Transverse colon (tissue), 4 donors: ENCODE results near the gene CLEC20A. TPM values are rescaled to one million over a fixed set of nuclear protein-coding genes. Genes with fewer than 3 reads are reported as not detected.

Source experiments
- DNase-seq: peaks from one replicate; pipeline ENCODE4 v3.0.0-alpha.2; 2019
- H3K27ac ChIP-seq, 4 donors: fragments of 200-600 bp; sonication (generic); 2 replicates each; pipeline ENCODE4 v1.5.1; 2016 to 2018; ENCODE audit warnings: inconsistent platforms in 4 of 4
- H3K27me3 ChIP-seq: fragments of 200-600 bp; sonication (generic); 2 replicates; pipeline ENCODE4 v1.5.1; 2017; ENCODE audit warnings: inconsistent platforms
- H3K36me3 ChIP-seq, 4 donors: fragments of 200-600 bp; sonication (generic); 2 replicates each; pipeline ENCODE4 v1.5.1; 2017 to 2019; ENCODE audit warnings: inconsistent platforms in 4 of 4
- H3K4me1 ChIP-seq, 4 donors: fragments of 200-600 bp; sonication (generic); 2 replicates each; pipeline ENCODE4 v1.5.1; 2017 to 2020; ENCODE audit warnings: inconsistent platforms in 4 of 4
- H3K4me3 ChIP-seq, 4 donors: fragments of 200-600 bp; sonication (generic); 1 replicate in 1 of 4; 2 replicates in 3 of 4; pipeline versions ENCODE4 v1.5.1 to v1.6.1; 2017 to 2019; ENCODE audit warnings: inconsistent platforms in 4 of 4
- H3K9me3 ChIP-seq, 2 donors: fragments of 200-600 bp; sonication (generic); 2 replicates each; pipeline ENCODE4 v1.5.1; 2017 to 2019; ENCODE audit warnings: inconsistent platforms in 2 of 2
- CTCF ChIP-seq, 5 experiments: fragments of 200-600 bp in 3 of 5; fragments of 450-650 bp in 2 of 5; sonication (generic) in 3 of 5; IDR thresholded peaks; 1 replicate in 2 of 5; 2 replicates in 3 of 5; pipeline ENCODE4 v1.5.1; 2016 to 2017; ENCODE audit warnings: antibody characterized with exemption in 5 of 5, inconsistent platforms in 3 of 5, mild to moderate bottlenecking in 2 of 5, moderate library complexity in 1 of 5
- EP300 ChIP-seq: sonication (generic); formaldehyde crosslinking; IDR thresholded peaks from one replicate; pipeline ENCODE4 v1.6.1; 2017; ENCODE audit warnings: antibody characterized with exemption, low read depth
- POLR2A ChIP-seq: fragments of 450-650 bp; IDR thresholded peaks from one replicate; pipeline ENCODE4 v1.6.1; 2016; ENCODE audit warnings: antibody characterized with exemption, mild to moderate bottlenecking, moderate library complexity
- POLR2AphosphoS5 ChIP-seq, 3 donors: sonication (generic); formaldehyde crosslinking; IDR thresholded peaks; one replicate each; pipeline ENCODE4 v1.6.1; 2016; ENCODE audit warnings: antibody characterized with exemption in 3 of 3
- WGBS, 2 donors: methylation state at CpG; one replicate each; pipeline ENCODE4 v1.1.5; 2018; ENCODE audit warnings: low coverage in 1 of 2; 5-methylcytosine and 5-hydroxymethylcytosine counted together
- in situ Hi-C, 4 donors: fragments of 200-750 bp; cut with MboI; loops; one replicate each; pipeline versions ENCODE4 v1.15.0 to v1.15.1; 2017; ENCODE audit warnings: low sequenced_read_pairs in 3 of 4, low pct_ligation_motif_present in 1 of 4, low pct_unique_long_range_greater_than_20kb in 1 of 4
- intact Hi-C: fragments of 100-400 bp; cut with DNase I; formaldehyde crosslinking; loops from one replicate; pipeline ENCODE4 v1.15.1; 2023; ENCODE audit warnings: low total_unique reads
- total RNA-seq, 4 donors: library from RNA; depleted of rRNA; stranded (reverse); fragments of >200 nt; gene quantifications; one replicate each; pipeline ENCODE4 v1.1.0, GENCODE V29; 2016

CLEC20A gene
- total RNA-seq, 4 donors from 2014 or later: not detected

GRCh38 chr1:178529364-178530036 lies 32.7 kb upstream of the CLEC20A start:
- intact Hi-C loops (loop anchor here (10.0 kb wide), 2 partner anchors 225 to 475 kb away; no protein-coding TSS in a partner anchor), in situ Hi-C loops (loop anchor here (5.0 to 25.0 kb wide), 6 partner anchors 225 to 833 kb away; partner anchors contain the start of gene AXDND1 (in 3 of the 4))
- Histone ChIP-seq H3K9me3 (no peaks in the 10 kb centered on the region), H3K27ac (no peak overlapping the region), H3K36me3 (no peaks in the 10 kb centered on the region), H3K4me3 (no peak overlapping the region), H3K4me1 (peaks cover 0 to 8% (median 3%) of the 10 kb centered on the region in 4 donors), H3K27me3 (no peaks in the 10 kb centered on the region)
- WGBS, 2 donors: 69 to 83% methylated on average over 4 to 8 of the region's 8 CpGs
- DNase-seq: no peak
- TF ChIP-seq POLR2A (no peak), POLR2AphosphoS5 (IDR thresholded peaks at IDR 0.05) (no peak), CTCF (IDR thresholded peaks at IDR 0.05) (no peak), EP300 (no peak)

- in situ Hi-C loops: loop anchor here (25.0 kb wide), 2 partner anchors 483 to 833 kb away; partner anchors contain the start of gene AXDND1 (in 3 of the 4)
- Histone ChIP-seq H3K27ac (no peak overlapping the region), H3K4me3 (no peak overlapping the region), H3K36me3 (no peaks in the 10 kb centered on the region), H3K27me3 (no peaks in the 10 kb centered on the region), H3K4me1 (peaks cover 0 to 8% (median 3%) of the 10 kb centered on the region in 4 donors), H3K9me3 (no peaks in the 10 kb centered on the region)
- TF ChIP-seq POLR2AphosphoS5 (IDR thresholded peaks at IDR 0.05) (no peak), POLR2A (no peak), EP300 (no peak), CTCF (IDR thresholded peaks at IDR 0.05) (no peak)
- 60 to 87% methylated on average over 1 to 4 of the region's 4 CpGs for WGBS, 2 donors
- intact Hi-C loops: no loop called here
- no peak for DNase-seq
Measured at GRCh38 chr1:178528953-178529335, 32.2 kb upstream of the CLEC20A start.

GRCh38 chr1:178528228-178528952 lies 31.6 kb upstream of the CLEC20A start:
- no peaks in the 10 kb centered on the region for H3K9me3 ChIP-seq
- no peak overlapping the region for H3K4me3 ChIP-seq
- WGBS, 2 donors: 89 to 100% methylated on average over 1 to 10 of the region's 10 CpGs
- DNase-seq: no peak
- H3K36me3 ChIP-seq: no peaks in the 10 kb centered on the region
- intact Hi-C loops: no loop called here
- no peaks in the 10 kb centered on the region for H3K27me3 ChIP-seq
- TF ChIP-seq POLR2A: no peak
- TF ChIP-seq POLR2AphosphoS5 (IDR thresholded peaks at IDR 0.05): no peak
- no peak for TF ChIP-seq CTCF (IDR thresholded peaks at IDR 0.05)
- TF ChIP-seq EP300: no peak
- in situ Hi-C loops: loop anchor here (25.0 kb wide), 2 partner anchors 484 to 834 kb away; partner anchors contain the start of gene AXDND1 (in 3 of the 4)
- H3K4me1 ChIP-seq: peaks cover 0 to 8% (median 3%) of the 10 kb centered on the region in 4 donors
- no peak overlapping the region for H3K27ac ChIP-seq

- DNase-seq: no peak
Measured at GRCh38 chr1:178527117-178527516, 30.4 kb upstream of the CLEC20A start.

More at GRCh38 chr1:178527117-178527516, 30.4 kb upstream of the CLEC20A start:
- TF ChIP-seq POLR2AphosphoS5 (IDR thresholded peaks at IDR 0.05) (no peak), CTCF (IDR thresholded peaks at IDR 0.05) (no peak), EP300 (no peak), POLR2A (no peak)
- WGBS, 2 donors: 74 to 76% methylated on average over 3 to 4 of the region's 4 CpGs
- intact Hi-C loops: no loop called here
- in situ Hi-C loops: loop anchor here (25.0 kb wide), 2 partner anchors 485 to 835 kb away; partner anchors contain the start of gene AXDND1 (in 3 of the 4)
- Histone ChIP-seq H3K9me3 (no peaks in the 10 kb centered on the region), H3K27me3 (no peaks in the 10 kb centered on the region), H3K4me3 (no peak overlapping the region), H3K36me3 (no peaks in the 10 kb centered on the region), H3K4me1 (peaks cover 0 to 4% (median 0%) of the 10 kb centered on the region in 4 donors), H3K27ac (no peak overlapping the region)
